A673 (cell line): ENCODE measurements around the gene CDKN2B-AS1.

Experiments used
- EZH2 ChIP-seq: fragments of 200-600 bp; sonication (generic); IDR thresholded peaks from 2 replicates; pipeline ENCODE4 v1.6.1; 2017; ENCODE audit warnings: borderline replicate concordance, low read depth, mild to moderate bottlenecking, mixed read lengths, antibody characterized with exemption, low read length; ENCODE audit not compliant: poor library complexity, severe bottlenecking
- TF ChIP-seq, protein P1 (sequence below): fragments of 300-800, 200-600 bp; sonication (generic); conservative IDR thresholded peaks from 2 replicates; pipeline ENCODE4 v1.5.1; 2017; ENCODE audit warnings: low read depth, mild to moderate bottlenecking, antibody characterized with exemption, low read length, moderate library complexity, mixed read lengths

- TF ChIP-seq, protein P1, sequence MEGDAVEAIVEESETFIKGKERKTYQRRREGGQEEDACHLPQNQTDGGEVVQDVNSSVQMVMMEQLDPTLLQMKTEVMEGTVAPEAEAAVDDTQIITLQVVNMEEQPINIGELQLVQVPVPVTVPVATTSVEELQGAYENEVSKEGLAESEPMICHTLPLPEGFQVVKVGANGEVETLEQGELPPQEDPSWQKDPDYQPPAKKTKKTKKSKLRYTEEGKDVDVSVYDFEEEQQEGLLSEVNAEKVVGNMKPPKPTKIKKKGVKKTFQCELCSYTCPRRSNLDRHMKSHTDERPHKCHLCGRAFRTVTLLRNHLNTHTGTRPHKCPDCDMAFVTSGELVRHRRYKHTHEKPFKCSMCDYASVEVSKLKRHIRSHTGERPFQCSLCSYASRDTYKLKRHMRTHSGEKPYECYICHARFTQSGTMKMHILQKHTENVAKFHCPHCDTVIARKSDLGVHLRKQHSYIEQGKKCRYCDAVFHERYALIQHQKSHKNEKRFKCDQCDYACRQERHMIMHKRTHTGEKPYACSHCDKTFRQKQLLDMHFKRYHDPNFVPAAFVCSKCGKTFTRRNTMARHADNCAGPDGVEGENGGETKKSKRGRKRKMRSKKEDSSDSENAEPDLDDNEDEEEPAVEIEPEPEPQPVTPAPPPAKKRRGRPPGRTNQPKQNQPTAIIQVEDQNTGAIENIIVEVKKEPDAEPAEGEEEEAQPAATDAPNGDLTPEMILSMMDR = no peak
- TF ChIP-seq EZH2 = no peak
These were observed 46.8 kb downstream of the CDKN2B-AS1 start for GRCh38 chr9:22041344-22041743.
